ENCODE results near the gene XRN1.

- no peak for TF ChIP-seq CTCF (conservative IDR thresholded peaks at IDR 0.05)
- no peak for TF ChIP-seq ZFX (IDR thresholded peaks at IDR 0.05)
These were observed 2.4 kb upstream of the XRN1 start for GRCh38 chr3:142450189-142450588.
